GM23338 (cell line): ENCODE results near the gene DTX1.

Experiments used
- STAT1 ChIP-seq: IDR thresholded peaks from one replicate; pipeline ENCODE4 v1.6.1; 2016; ENCODE audit warnings: antibody characterized with exemption; ENCODE audit not compliant: unreplicated experiment
- TF ChIP-seq, protein P1 (sequence below), 2 experiments: fragments of 200-600 bp in 1 of 2; sonication (generic) in 1 of 2; conservative IDR thresholded peaks; 2 replicates each; pipeline versions ENCODE4 v1.5.1 to v1.6.1; 2016 to 2017; ENCODE audit warnings: antibody characterized with exemption in 2 of 2, low read depth in 2 of 2, mild to moderate bottlenecking in 2 of 2, moderate library complexity in 1 of 2

DNA sequence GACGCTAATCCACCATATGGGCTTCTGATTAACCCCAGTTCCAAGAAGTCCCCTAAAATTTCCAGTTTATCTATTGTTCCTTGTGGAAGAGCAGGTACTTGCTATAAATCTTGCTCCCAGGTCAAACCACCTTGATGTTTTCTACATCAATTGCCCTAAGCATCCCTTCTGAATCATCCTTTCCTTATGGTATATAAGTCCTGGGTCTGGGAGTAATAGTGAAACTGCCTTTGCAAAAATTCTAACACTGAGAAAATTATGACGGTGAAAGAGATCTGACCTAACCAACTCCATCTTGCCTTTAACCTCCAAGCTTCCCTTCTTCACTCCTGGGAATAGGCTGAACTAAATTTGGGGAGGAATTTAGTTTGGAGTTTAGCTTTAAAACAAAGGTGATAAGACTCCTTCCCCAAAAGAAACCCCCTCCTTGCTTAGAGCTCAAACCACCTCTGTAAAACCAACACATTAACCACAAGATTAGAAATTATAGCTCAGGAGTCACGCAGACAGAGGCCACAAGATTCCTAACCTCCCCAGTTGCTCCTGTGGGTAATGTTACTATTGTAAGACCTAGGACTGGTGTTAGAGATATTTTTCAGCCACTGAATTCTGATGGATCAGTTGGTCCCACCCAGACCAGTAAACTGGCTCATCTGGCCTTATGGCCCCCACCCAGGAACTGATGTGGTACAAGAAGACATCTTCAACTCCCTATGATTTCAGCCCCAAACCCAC lies 33.8 kb upstream of the DTX1 start:
- TF ChIP-seq, protein P1, sequence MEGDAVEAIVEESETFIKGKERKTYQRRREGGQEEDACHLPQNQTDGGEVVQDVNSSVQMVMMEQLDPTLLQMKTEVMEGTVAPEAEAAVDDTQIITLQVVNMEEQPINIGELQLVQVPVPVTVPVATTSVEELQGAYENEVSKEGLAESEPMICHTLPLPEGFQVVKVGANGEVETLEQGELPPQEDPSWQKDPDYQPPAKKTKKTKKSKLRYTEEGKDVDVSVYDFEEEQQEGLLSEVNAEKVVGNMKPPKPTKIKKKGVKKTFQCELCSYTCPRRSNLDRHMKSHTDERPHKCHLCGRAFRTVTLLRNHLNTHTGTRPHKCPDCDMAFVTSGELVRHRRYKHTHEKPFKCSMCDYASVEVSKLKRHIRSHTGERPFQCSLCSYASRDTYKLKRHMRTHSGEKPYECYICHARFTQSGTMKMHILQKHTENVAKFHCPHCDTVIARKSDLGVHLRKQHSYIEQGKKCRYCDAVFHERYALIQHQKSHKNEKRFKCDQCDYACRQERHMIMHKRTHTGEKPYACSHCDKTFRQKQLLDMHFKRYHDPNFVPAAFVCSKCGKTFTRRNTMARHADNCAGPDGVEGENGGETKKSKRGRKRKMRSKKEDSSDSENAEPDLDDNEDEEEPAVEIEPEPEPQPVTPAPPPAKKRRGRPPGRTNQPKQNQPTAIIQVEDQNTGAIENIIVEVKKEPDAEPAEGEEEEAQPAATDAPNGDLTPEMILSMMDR (conservative IDR thresholded peaks at IDR 0.05; ENCODE audit: low read depth in 2 of 2) = no peak
- no peak for TF ChIP-seq STAT1
